ENCODE data around the gene CELF2. TPM values are rescaled to one million over a fixed set of nuclear protein-coding genes. Genes with fewer than 3 reads are reported as not detected.

Gene CELF2
- total and polyA plus RNA-seq, 2 of the 4 experiments (the other 2 are of a cell fraction), result 3.5 to 6.6 TPM

GRCh38 chr10:11353006-11353896 is 335.6 kb downstream of the CELF2 start:
- DNase-seq (no peak), ATAC-seq (ENCODE audit: low read depth) (no peak)
- Histone ChIP-seq H3K4me1 (ENCODE audit: control insufficient read depth, insufficient read depth, low read length) (no peaks in the 10 kb centered on the region), H4K8ac (ENCODE audit: low read depth in 2 of 2, low read length in 2 of 2) (no peak overlapping the region), H2BK20ac (ENCODE audit: low read depth, low read length) (no peak overlapping the region), H3K56ac (ENCODE audit: extremely low read depth, insufficient read depth, low read length) (no peak overlapping the region), H3K4me3 (ENCODE audit: insufficient read depth, low read depth, low read length) (no peak overlapping the region), H3K27ac (ENCODE audit: insufficient read depth, low read length) (no peak overlapping the region), H3K79me1 (ENCODE audit: low read depth in 1 of 2, low read length in 2 of 2) (no peaks in the 10 kb centered on the region), H4K5ac (ENCODE audit: low read depth, low read length) (no peak overlapping the region), H4K91ac (ENCODE audit: insufficient read depth, low read depth, low read length) (no peak overlapping the region), H4K20me1 (ENCODE audit: insufficient read depth, low read length) (no peaks in the 10 kb centered on the region), H2AFZ (replicated peaks; ENCODE audit: low read length, poor library complexity) (no peak overlapping the region), H2BK120ac (ENCODE audit: low read depth, low read length) (no peak overlapping the region), H2BK15ac (ENCODE audit: low read depth, low read length) (no peak overlapping the region), H3K14ac (replicated peaks; ENCODE audit: low read depth, low read length) (no peak overlapping the region), H2AK5ac (ENCODE audit: low read depth, low read length) (no peak overlapping the region), H3K18ac (ENCODE audit: low read depth, low read length) (no peak overlapping the region), H2BK5ac (ENCODE audit: low read depth, low read length, poor library complexity, severe bottlenecking) (no peak overlapping the region), H3K36me3 (ENCODE audit: control insufficient read depth, insufficient read depth, low read length) (no peaks in the 10 kb centered on the region), H3K9me3 (ENCODE audit: control insufficient read depth, insufficient read depth, low read length) (peaks cover 4% of the 10 kb centered on the region), H3K23ac (ENCODE audit: low read depth, low read length) (no peak overlapping the region), H3K9me1 (ENCODE audit: insufficient read depth, low read length) (no peaks in the 10 kb centered on the region), H3K4ac (ENCODE audit: low read depth, low read length) (no peak overlapping the region), H3K27me3 (ENCODE audit: control insufficient read depth, insufficient read depth, low read length) (no peaks in the 10 kb centered on the region), H3K9ac (ENCODE audit: low read depth, low read length) (no peak overlapping the region), H2AK9ac (replicated peaks; ENCODE audit: low read depth, low read length, poor library complexity) (no peak overlapping the region), H3K4me2 (ENCODE audit: low read depth, low read length) (no peak overlapping the region)
- 100% methylated on average over 2 of the region's 12 CpGs; no CpG with 5 or more reads in 1 of the 2 experiments for WGBS, 2 experiments (ENCODE audit: extremely low coverage in 2 of 2, insufficient read length in 1 of 2)
- TF ChIP-seq NFE2L2 (IDR thresholded peaks at IDR 0.05; ENCODE audit: low read depth, low read length) (no peak), RAD21 (IDR thresholded peaks at IDR 0.05; ENCODE audit: low read length) (no peak), SMC3 (IDR thresholded peaks at IDR 0.05; ENCODE audit: low read depth, low read length) (no peak)
- CTCF ChIA-PET, result no interaction called here
- POLR2A ChIA-PET (ENCODE audit: unreplicated experiment), result no interaction called here
- intact Hi-C loops (cut with micrococcal nuclease) (no loop called here), dilution Hi-C loops (cut with HindIII; ENCODE audit: low sequenced_read_pairs, unreplicated experiment) (no loop called here), in situ Hi-C loops (cut with MboI; ENCODE audit: low sequenced_read_pairs) (no loop called here)
- BruUV-seq (replicated peaks), result no TSS peak
